GM12878 (cell line): ENCODE results near the gene COL24A1. TPM values are rescaled to one million over a fixed set of nuclear protein-coding genes. Genes with fewer than 3 reads are reported as not detected.

ENCODE experiments used
- BRCA1 ChIP-seq: IDR thresholded peaks from 2 replicates; pipeline ENCODE4 v1.6.1; 2011; ENCODE audit warnings: low read depth, low read length, improper control_type of control experiment
- MYC ChIP-seq: IDR thresholded peaks from 2 replicates; pipeline ENCODE4 v1.6.1; 2011; ENCODE audit warnings: mild to moderate bottlenecking, low read length, moderate library complexity, inconsistent platforms; ENCODE audit not compliant: insufficient read depth, insufficient replicate concordance, insufficient read length, severe bottlenecking
- NR2F1 ChIP-seq: fragments of 450-650 bp; conservative IDR thresholded peaks from 2 replicates; pipeline ENCODE4 v1.6.1; 2017; ENCODE audit warnings: mild to moderate bottlenecking
- USF1 ChIP-seq: IDR thresholded peaks from 2 replicates; pipeline ENCODE4 v1.6.1; 2011; ENCODE audit warnings: borderline replicate concordance, low read depth, mild to moderate bottlenecking, moderate library complexity, mixed read lengths, low read length; ENCODE audit not compliant: insufficient read depth; ENCODE audit errors: extremely low read length
- USF2 ChIP-seq: IDR thresholded peaks from 2 replicates; pipeline ENCODE4 v1.6.1; 2011; ENCODE audit warnings: low read depth, low read length, improper control_type of control experiment, borderline replicate concordance
- ZNF687 ChIP-seq: fragments of 450-650 bp; IDR thresholded peaks from 2 replicates; pipeline ENCODE4 v1.6.1; 2017; ENCODE audit warnings: mild to moderate bottlenecking, moderate library complexity
- polyA plus RNA-seq, 11 experiments: library from polyadenylated mRNA; depleted of rRNA in 4 of 11; unstranded in 6 of 11; stranded (reverse) in 5 of 11; fragments of >200 nt; fragmentation: Nextera tagmentation in 4 of 11; fragmentation: Illumina TruSeq in 1 of 11; extraction: Ambion mirVana in 4 of 11; extraction: Trizol in 1 of 11; gene quantifications; 1 replicate in 1 of 11; 2 replicates in 10 of 11; pipeline versions ENCODE4 v1.2.1 to v1.2.3, GENCODE V29; 2011 to 2016; ENCODE audit warnings: inconsistent platforms in 2 of 11, missing spikeins in 2 of 11, low read depth in 1 of 11
- total RNA-seq, 4 experiments: library from RNA; depleted of rRNA in 3 of 4; stranded (reverse); fragments of >200 nt in 3 of 4; fragmentation: Illumina TruSeq in 1 of 4; extraction: Trizol in 1 of 4; gene quantifications; 2 replicates each; pipeline versions ENCODE4 v1.2.1 to v1.2.3, GENCODE V29; 2013 to 2021
- TF ChIP-seq, protein P1 (sequence below): fragments of 450-650 bp; IDR thresholded peaks from 2 replicates; pipeline ENCODE4 v1.6.1; 2017; ENCODE audit warnings: low read depth, mild to moderate bottlenecking, moderate library complexity

COL24A1 gene
- total and polyA plus RNA-seq, 10 of the 15 experiments (the other 5 are each of a cell fraction or from before 2014, with no cell fraction given): 0.19 to 4.1 (median 2.0) TPM

DNA sequence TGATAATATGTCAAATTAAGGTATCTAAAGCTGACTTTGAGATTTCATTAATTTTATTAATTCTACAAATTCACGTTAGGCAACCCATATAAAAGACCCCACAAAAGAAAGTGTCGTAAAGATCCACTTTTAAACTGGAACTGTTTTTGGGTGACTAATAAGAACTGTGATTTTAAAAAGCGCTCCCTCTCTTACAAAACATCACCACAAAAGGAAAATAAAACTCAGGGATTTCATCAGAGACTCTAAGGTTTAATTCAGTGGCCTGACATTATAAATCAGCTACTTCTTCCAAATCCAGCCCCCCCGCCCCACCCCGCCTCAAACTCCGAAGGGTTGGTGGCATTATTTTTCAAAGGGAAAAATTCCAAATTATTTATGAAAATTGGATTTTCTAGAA is 2.7 kb downstream of the COL24A1 start (continued):
- no peak for TF ChIP-seq ZNF687
- TF ChIP-seq USF1: no peak
- TF ChIP-seq NR2F1: no peak
- TF ChIP-seq, protein P1, sequence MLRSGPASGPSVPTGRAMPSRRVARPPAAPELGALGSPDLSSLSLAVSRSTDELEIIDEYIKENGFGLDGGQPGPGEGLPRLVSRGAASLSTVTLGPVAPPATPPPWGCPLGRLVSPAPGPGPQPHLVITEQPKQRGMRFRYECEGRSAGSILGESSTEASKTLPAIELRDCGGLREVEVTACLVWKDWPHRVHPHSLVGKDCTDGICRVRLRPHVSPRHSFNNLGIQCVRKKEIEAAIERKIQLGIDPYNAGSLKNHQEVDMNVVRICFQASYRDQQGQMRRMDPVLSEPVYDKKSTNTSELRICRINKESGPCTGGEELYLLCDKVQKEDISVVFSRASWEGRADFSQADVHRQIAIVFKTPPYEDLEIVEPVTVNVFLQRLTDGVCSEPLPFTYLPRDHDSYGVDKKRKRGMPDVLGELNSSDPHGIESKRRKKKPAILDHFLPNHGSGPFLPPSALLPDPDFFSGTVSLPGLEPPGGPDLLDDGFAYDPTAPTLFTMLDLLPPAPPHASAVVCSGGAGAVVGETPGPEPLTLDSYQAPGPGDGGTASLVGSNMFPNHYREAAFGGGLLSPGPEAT: no peak
- TF ChIP-seq MYC: no peak
- TF ChIP-seq BRCA1: no peak
- no peak for TF ChIP-seq USF2
- TF ChIP-seq, all 136 proteins: peak for 0
